Measurements from ENCODE around the gene PRKN. TPM values are rescaled to one million over a fixed set of nuclear protein-coding genes. Genes with fewer than 3 reads are reported as not detected.

The PRKN gene
- total and polyA plus RNA-seq, 9 of the 15 experiments (the other 6 are each of a cell fraction or from before 2014, with no cell fraction given): 0.03 to 0.96 (median 0.15) TPM; not detected in 2

GRCh38 chr6:161373905-161374451 lies 1353.6 kb downstream of the PRKN start (continued):
- TF ChIP-seq ETV6 (IDR thresholded peaks at IDR 0.05; ENCODE audit: borderline replicate concordance in 1 of 2, low read depth in 2 of 2, low read length in 1 of 2) (no peak), ETV6 (CRISPR knock-in tag; IDR thresholded peaks at IDR 0.05; ENCODE audit: borderline replicate concordance) (no peak), ZNF589 (CRISPR knock-in tag; IDR thresholded peaks at IDR 0.05; ENCODE audit: low read depth) (no peak), KLF1 (tag; IDR thresholded peaks at IDR 0.05) (no peak), ZNF518B (CRISPR knock-in tag; IDR thresholded peaks at IDR 0.05) (no peak), IRF9 (tag; IDR thresholded peaks at IDR 0.05) (peak; percentile 46; the same call in 1 of the 2 replicates), ZNF324 (CRISPR knock-in tag; IDR thresholded peaks at IDR 0.05) (no peak), ZNF263 (CRISPR knock-in tag; IDR thresholded peaks at IDR 0.05; ENCODE audit: borderline replicate concordance) (no peak), E2F3 (CRISPR knock-in tag; IDR thresholded peaks at IDR 0.05) (no peak), SFPQ (IDR thresholded peaks at IDR 0.05; ENCODE audit: low read depth, low read length) (no peak), CHD4 (IDR thresholded peaks at IDR 0.05; ENCODE audit: insufficient read depth, insufficient replicate concordance, low read depth, low read length, poor library complexity, severe bottlenecking) (no peak), FOXK1 (CRISPR knock-in tag; IDR thresholded peaks at IDR 0.05; ENCODE audit: borderline replicate concordance) (no peak), TSHZ1 (CRISPR knock-in tag; IDR thresholded peaks at IDR 0.05) (no peak), ZBTB5 (IDR thresholded peaks at IDR 0.05) (no peak), SMAD1 (IDR thresholded peaks at IDR 0.05; ENCODE audit: low read depth, low read length, partially characterized antibody) (no peak)
